Liver (tissue), 9 donors: ENCODE data around the gene EDC3. TPM values are rescaled to one million over a fixed set of nuclear protein-coding genes. Genes with fewer than 3 reads are reported as not detected.

ENCODE experiments used
- DNase-seq: peaks from one replicate; pipeline ENCODE4 v3.0.0-alpha.2; 2017; ENCODE audit warnings: low spot score
- H3K27ac ChIP-seq, 2 donors: one replicate each; pipeline ENCODE4 v1.7.0; 2013; ENCODE audit warnings: inconsistent platforms in 2 of 2, low read length in 2 of 2, control low read depth in 1 of 2, low read depth in 1 of 2, mild to moderate bottlenecking in 1 of 2
- H3K27me3 ChIP-seq, 4 donors: one replicate each; pipeline versions ENCODE4 v1.6.1 to v1.7.0; 2013; ENCODE audit warnings: low read length in 3 of 4, inconsistent platforms in 1 of 4, mild to moderate bottlenecking in 1 of 4, moderate library complexity in 1 of 4; ENCODE audit not compliant: control insufficient read depth in 4 of 4, insufficient read depth in 4 of 4
- H3K36me3 ChIP-seq, 4 donors: one replicate each; pipeline versions ENCODE4 v1.6.1 to v1.7.0; 2013; ENCODE audit warnings: low read length in 3 of 4, mild to moderate bottlenecking in 3 of 4, low read depth in 1 of 4, moderate library complexity in 1 of 4; ENCODE audit not compliant: control insufficient read depth in 4 of 4, insufficient read depth in 3 of 4
- H3K4me1 ChIP-seq, 4 donors: one replicate each; pipeline versions ENCODE4 v1.6.1 to v1.7.0; 2013; ENCODE audit warnings: low read length in 3 of 4, mild to moderate bottlenecking in 3 of 4, moderate library complexity in 1 of 4; ENCODE audit not compliant: control insufficient read depth in 4 of 4, insufficient read depth in 4 of 4
- H3K4me3 ChIP-seq, 3 donors: one replicate each; pipeline versions ENCODE4 v1.6.1 to v1.7.0; 2013; ENCODE audit warnings: low read length in 3 of 3, control low read depth in 1 of 3, low read depth in 1 of 3, mild to moderate bottlenecking in 1 of 3
- H3K9ac ChIP-seq, 2 donors: one replicate each; pipeline ENCODE4 v1.7.0; 2013; ENCODE audit warnings: low read length in 2 of 2, mild to moderate bottlenecking in 2 of 2, moderate library complexity in 2 of 2, control low read depth in 1 of 2, low read depth in 1 of 2
- H3K9me3 ChIP-seq, 4 donors: one replicate each; pipeline versions ENCODE4 v1.6.1 to v1.7.0; 2013; ENCODE audit warnings: low read length in 3 of 4; ENCODE audit not compliant: control insufficient read depth in 4 of 4
- FOXA1 ChIP-seq: IDR thresholded peaks from 2 replicates; pipeline ENCODE4 v1.6.1; 2016; ENCODE audit warnings: antibody characterized with exemption
- GABPA ChIP-seq, 2 donors: IDR thresholded peaks in 1 of 2; conservative IDR thresholded peaks in 1 of 2; 2 replicates each; pipeline ENCODE4 v1.6.1; 2016; ENCODE audit warnings: antibody characterized with exemption in 2 of 2, mild to moderate bottlenecking in 1 of 2, moderate library complexity in 1 of 2
- HNF4A ChIP-seq, 2 donors: conservative IDR thresholded peaks; 2 replicates each; pipeline ENCODE4 v1.6.1; 2016; ENCODE audit warnings: antibody characterized with exemption in 2 of 2, mild to moderate bottlenecking in 2 of 2
- NR2F2 ChIP-seq: IDR thresholded peaks from 2 replicates; pipeline ENCODE4 v1.6.1; 2016; ENCODE audit warnings: antibody characterized with exemption
- RAD21 ChIP-seq, 2 donors: IDR thresholded peaks; 2 replicates each; pipeline ENCODE4 v1.6.1; 2016; ENCODE audit warnings: antibody characterized with exemption in 2 of 2, mild to moderate bottlenecking in 2 of 2
- RXRA ChIP-seq, 2 donors: IDR thresholded peaks; 2 replicates each; pipeline ENCODE4 v1.6.1; 2017 to 2018; ENCODE audit warnings: antibody characterized with exemption in 2 of 2, mild to moderate bottlenecking in 1 of 2
- SP1 ChIP-seq: IDR thresholded peaks from 2 replicates; pipeline ENCODE4 v1.6.1; 2018; ENCODE audit warnings: antibody characterized with exemption, mild to moderate bottlenecking
- TAF1 ChIP-seq: conservative IDR thresholded peaks from 2 replicates; pipeline ENCODE4 v1.6.1; 2016; ENCODE audit warnings: antibody characterized with exemption, mild to moderate bottlenecking
- WGBS: extraction: QIAGEN DNeasy Blood & Tissue Kit; methylation state at CpG from one replicate; pipeline ENCODE4 v1.1.7; 2013; 5-methylcytosine and 5-hydroxymethylcytosine counted together
- polyA plus RNA-seq, 2 donors: library from polyadenylated mRNA; stranded (reverse) in 1 of 2; unstranded in 1 of 2; fragments of 200-250 nt in 1 of 2; fragments of >200 nt in 1 of 2; fragmentation: Nextera tagmentation in 1 of 2; extraction: Ambion mirVana in 1 of 2; gene quantifications; one replicate each; pipeline versions ENCODE4 v1.2.1 to v1.2.3, GENCODE V29; 2013 to 2015
- total RNA-seq, 2 donors: library from RNA; depleted of rRNA; stranded (reverse); fragments of >200 nt; gene quantifications; one replicate each; pipeline ENCODE4 v1.2.3, GENCODE V29; 2014
- TF ChIP-seq, protein P1 (sequence below): IDR thresholded peaks from 2 replicates; pipeline ENCODE4 v1.6.1; 2016; ENCODE audit warnings: antibody characterized with exemption, mild to moderate bottlenecking
- TF ChIP-seq, protein P2 (sequence below): IDR thresholded peaks from 2 replicates; pipeline ENCODE4 v1.6.1; 2016; ENCODE audit warnings: antibody characterized with exemption
- TF ChIP-seq, protein P3 (sequence below): fragments of 150-350 bp; IDR thresholded peaks from 2 replicates; pipeline ENCODE4 v1.5.1; 2017; ENCODE audit warnings: improper control_type of control experiment, low read depth, low read length; ENCODE audit not compliant: missing input control
- donor health status: healthy.
- donor health status: healthy.
- donor health status: healthy.
- donor health status: healthy.
- donor health status: healthy.

Gene EDC3
- total and polyA plus RNA-seq, 4 donors: 5.8 to 9.5 (median 7.4) TPM

DNA sequence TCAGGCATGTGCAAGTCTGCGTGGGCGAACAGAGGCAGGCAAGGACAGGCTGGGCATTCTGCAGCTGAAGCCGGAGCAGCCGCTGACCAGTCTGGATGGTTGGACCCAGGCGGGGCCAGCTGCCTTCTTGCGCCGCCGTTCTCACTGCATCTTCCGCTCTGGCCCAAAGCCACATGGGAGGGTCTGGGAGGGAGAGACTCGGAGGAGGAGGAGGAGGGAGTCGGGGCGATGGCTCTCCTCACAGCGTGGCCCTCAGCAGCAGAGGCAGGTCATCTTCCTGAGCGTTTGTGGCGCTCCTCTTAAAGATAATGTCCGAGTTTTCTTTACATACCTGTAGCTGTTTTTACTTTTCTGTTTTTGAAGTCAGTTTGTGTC lies 74.3 kb downstream of the EDC3 start:
- Histone ChIP-seq H3K27me3 (no peaks in the 10 kb centered on the region), H3K4me3 (no peak overlapping the region), H3K36me3 (peaks cover 30 to 71% (median 57%) of the 10 kb centered on the region in 4 donors), H3K4me1 (peaks cover 9 to 43% (median 37%) of the 10 kb centered on the region in 4 donors), H3K27ac (no peak overlapping the region), H3K9me3 (no peaks in the 10 kb centered on the region), H3K9ac (no peak overlapping the region)
- TF ChIP-seq NR2F2 (no peak), FOXA1 (no peak), HNF4A (conservative IDR thresholded peaks at IDR 0.05) (no peak)
- TF ChIP-seq, protein P1, sequence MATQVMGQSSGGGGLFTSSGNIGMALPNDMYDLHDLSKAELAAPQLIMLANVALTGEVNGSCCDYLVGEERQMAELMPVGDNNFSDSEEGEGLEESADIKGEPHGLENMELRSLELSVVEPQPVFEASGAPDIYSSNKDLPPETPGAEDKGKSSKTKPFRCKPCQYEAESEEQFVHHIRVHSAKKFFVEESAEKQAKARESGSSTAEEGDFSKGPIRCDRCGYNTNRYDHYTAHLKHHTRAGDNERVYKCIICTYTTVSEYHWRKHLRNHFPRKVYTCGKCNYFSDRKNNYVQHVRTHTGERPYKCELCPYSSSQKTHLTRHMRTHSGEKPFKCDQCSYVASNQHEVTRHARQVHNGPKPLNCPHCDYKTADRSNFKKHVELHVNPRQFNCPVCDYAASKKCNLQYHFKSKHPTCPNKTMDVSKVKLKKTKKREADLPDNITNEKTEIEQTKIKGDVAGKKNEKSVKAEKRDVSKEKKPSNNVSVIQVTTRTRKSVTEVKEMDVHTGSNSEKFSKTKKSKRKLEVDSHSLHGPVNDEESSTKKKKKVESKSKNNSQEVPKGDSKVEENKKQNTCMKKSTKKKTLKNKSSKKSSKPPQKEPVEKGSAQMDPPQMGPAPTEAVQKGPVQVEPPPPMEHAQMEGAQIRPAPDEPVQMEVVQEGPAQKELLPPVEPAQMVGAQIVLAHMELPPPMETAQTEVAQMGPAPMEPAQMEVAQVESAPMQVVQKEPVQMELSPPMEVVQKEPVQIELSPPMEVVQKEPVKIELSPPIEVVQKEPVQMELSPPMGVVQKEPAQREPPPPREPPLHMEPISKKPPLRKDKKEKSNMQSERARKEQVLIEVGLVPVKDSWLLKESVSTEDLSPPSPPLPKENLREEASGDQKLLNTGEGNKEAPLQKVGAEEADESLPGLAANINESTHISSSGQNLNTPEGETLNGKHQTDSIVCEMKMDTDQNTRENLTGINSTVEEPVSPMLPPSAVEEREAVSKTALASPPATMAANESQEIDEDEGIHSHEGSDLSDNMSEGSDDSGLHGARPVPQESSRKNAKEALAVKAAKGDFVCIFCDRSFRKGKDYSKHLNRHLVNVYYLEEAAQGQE: no peak
- TF ChIP-seq, protein P2, sequence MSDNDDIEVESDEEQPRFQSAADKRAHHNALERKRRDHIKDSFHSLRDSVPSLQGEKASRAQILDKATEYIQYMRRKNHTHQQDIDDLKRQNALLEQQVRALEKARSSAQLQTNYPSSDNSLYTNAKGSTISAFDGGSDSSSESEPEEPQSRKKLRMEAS: no peak
- 94% methylated on average over 16 of the region's 16 CpGs for WGBS
- DNase-seq: no peak

DNA sequence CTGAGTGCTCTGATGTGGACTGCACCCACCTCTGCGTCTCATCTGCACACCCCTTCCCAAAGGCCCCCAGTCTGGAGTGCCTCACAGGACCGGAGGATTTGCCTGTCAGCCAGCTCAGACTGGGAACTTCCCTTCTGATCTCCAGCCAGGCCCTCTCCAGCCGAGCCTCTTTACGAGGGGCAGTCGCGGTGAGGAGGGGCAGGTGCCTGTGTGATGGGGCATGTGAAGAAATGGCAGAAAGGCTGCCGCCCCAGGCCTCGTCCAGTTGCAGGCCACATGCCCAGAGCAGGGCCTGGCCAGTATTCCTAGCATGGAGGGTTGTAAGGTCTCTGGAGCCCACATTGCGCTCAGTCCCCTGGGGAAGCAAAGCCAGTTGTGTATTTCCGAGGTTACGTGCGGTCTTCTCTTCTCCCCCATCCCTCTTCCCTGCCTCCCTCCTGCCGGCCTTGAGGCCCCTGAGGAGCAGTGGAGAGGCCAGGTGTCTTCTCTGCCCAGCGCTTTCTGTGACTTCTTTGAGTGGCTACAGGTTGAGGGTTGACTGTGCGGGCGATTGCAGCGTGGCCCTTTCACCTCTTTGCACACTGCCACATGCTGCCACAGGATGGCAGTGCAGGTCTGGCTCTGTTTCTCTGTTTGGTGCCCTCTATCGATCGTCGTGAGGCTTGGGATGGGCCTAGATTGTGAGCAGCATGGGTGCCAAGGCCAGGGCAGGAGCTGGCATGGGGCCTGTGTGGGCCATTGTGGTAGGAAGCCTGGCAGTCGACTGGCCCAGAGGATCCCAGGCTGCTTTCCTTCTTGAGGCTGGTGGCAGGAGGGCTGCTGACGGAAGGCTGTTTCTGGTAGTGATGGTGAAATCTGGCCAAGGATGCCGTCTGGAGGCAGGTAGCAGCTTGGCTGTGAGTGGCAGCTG lies 74.9 kb downstream of the EDC3 start:
- peak; percentile 88 to 96 for TF ChIP-seq RAD21 (IDR thresholded peaks at IDR 0.05)
- no peak for TF ChIP-seq TAF1
- TF ChIP-seq, protein P1: no peak
- TF ChIP-seq GABPA (IDR thresholded peaks at IDR 0.05 in 1 of 2, conservative IDR thresholded peaks at IDR 0.05 in 1 of 2): peak in 1 of 2 donors; percentile 53
- TF ChIP-seq SP1: peak; percentile 24
- TF ChIP-seq, protein P3, sequence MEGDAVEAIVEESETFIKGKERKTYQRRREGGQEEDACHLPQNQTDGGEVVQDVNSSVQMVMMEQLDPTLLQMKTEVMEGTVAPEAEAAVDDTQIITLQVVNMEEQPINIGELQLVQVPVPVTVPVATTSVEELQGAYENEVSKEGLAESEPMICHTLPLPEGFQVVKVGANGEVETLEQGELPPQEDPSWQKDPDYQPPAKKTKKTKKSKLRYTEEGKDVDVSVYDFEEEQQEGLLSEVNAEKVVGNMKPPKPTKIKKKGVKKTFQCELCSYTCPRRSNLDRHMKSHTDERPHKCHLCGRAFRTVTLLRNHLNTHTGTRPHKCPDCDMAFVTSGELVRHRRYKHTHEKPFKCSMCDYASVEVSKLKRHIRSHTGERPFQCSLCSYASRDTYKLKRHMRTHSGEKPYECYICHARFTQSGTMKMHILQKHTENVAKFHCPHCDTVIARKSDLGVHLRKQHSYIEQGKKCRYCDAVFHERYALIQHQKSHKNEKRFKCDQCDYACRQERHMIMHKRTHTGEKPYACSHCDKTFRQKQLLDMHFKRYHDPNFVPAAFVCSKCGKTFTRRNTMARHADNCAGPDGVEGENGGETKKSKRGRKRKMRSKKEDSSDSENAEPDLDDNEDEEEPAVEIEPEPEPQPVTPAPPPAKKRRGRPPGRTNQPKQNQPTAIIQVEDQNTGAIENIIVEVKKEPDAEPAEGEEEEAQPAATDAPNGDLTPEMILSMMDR: peak; percentile 88
- TF ChIP-seq RXRA (IDR thresholded peaks at IDR 0.05): peak; percentile 77 to 87
- TF ChIP-seq HNF4A (conservative IDR thresholded peaks at IDR 0.05): peak; percentile 49 to 62
- Histone ChIP-seq H3K9me3 (no peaks in the 10 kb centered on the region), H3K4me3 (no peak overlapping the region), H3K36me3 (peaks cover 30 to 64% (median 50%) of the 10 kb centered on the region in 4 donors), H3K9ac (no peak overlapping the region), H3K27ac (no peak overlapping the region), H3K4me1 (peaks cover 9 to 45% (median 38%) of the 10 kb centered on the region in 4 donors), H3K27me3 (no peaks in the 10 kb centered on the region)
- WGBS: 55% methylated on average over 23 of the region's 23 CpGs
- DNase-seq: peak; percentile 77
